ENCODE results near the gene CTPS2. TPM values are rescaled to one million over a fixed set of nuclear protein-coding genes. Genes with fewer than 3 reads are reported as not detected.
"Not testable (repeated sequence)": the region's sequence is repeated elsewhere in the genome, so short reads cannot be mapped to it uniquely, and the experiment has no call there.

Gene CTPS2, protein sequence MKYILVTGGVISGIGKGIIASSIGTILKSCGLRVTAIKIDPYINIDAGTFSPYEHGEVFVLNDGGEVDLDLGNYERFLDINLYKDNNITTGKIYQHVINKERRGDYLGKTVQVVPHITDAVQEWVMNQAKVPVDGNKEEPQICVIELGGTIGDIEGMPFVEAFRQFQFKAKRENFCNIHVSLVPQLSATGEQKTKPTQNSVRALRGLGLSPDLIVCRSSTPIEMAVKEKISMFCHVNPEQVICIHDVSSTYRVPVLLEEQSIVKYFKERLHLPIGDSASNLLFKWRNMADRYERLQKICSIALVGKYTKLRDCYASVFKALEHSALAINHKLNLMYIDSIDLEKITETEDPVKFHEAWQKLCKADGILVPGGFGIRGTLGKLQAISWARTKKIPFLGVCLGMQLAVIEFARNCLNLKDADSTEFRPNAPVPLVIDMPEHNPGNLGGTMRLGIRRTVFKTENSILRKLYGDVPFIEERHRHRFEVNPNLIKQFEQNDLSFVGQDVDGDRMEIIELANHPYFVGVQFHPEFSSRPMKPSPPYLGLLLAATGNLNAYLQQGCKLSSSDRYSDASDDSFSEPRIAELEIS
- total RNA-seq, result 1 to 10 TPM; 4.8 to 5.1 TPM

- ChIA-PET CTCF (interaction anchor here (1.4 kb wide), 1 partner anchor 17 kb away, joined by 5 read pairs; no protein-coding TSS in a partner anchor), POLR2A (no interaction called here)
- H3K27ac Mint-ChIP-seq, result peak within 1 kb of the TSS; percentile 47
- no peaks in the 10 kb centered on the region for H3K9me3 Mint-ChIP-seq
- DNase-seq, result peak; percentile 56
- H3K36me3 Mint-ChIP-seq (ENCODE audit: low read depth), result peaks cover 5% of the 10 kb centered on the region
- H3K27me3 Mint-ChIP-seq, result no peaks in the 10 kb centered on the region
- peaks cover 12% of the 10 kb centered on the region for H3K4me1 Mint-ChIP-seq
- peak within 1 kb of the TSS; percentile 81 for H3K4me3 Mint-ChIP-seq
Observed at GRCh38 chrX:16712548-16713155, at the start of gene CTPS2. Gene CTPS2 (minus strand): TSS chrX:16712669. CDS start chrX:16702902, 9,767 bp downstream.

DNA sequence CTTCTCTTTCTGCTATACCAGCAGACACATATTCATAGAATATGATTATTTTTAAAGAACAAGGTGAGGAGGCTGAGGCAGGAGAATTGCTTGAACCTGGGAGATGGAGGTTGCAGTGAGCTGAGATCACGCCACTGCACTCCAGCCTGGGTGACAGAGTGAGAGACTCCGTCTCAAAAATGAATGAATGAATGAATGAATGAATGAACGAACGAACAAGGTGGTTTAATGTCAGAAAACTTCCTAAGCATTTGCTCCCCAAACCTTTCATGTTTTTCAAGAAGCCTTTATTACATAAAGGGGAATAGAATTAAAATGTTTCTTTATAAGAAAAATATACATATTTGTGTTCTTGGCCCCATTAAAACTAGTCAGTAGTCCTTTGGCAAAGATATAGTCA is 49.0 kb upstream of the CTPS2 start:
- H3K4me1 Mint-ChIP-seq, DNase-seq, H3K27me3 Mint-ChIP-seq, H3K9me3 Mint-ChIP-seq, CTCF ChIA-PET, H3K4me3 Mint-ChIP-seq, POLR2A ChIA-PET, H3K27ac Mint-ChIP-seq: not testable (repeated sequence)
- H3K36me3 Mint-ChIP-seq (ENCODE audit: low read depth), result peaks cover 17% of the 10 kb centered on the region

DNA sequence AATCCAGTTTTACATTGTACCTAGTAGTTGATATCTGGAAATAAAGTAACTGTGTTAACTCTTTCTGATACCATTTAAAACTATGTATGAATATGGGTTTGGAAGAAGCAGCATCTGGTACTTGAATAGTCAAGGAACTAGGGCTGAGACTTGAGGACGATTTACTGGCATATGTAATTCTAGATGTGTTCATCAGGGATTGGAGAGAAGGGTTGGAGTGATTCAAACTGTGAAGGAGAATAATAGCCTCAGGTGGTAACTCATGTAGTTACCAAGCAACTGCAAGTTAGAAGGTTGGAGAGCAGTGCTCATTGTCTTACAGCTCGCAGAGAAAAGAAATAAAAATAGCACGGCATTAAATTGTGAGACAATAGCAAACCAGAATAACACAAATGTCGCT is 44.3 kb upstream of the CTPS2 start:
- no peaks in the 10 kb centered on the region for H3K27me3 Mint-ChIP-seq
- ChIA-PET CTCF (no interaction called here), POLR2A (no interaction called here)
- no peaks in the 10 kb centered on the region for H3K9me3 Mint-ChIP-seq
- DNase-seq, result no peak
- peaks cover 2% of the 10 kb centered on the region for H3K4me1 Mint-ChIP-seq
- no peak overlapping the region for H3K4me3 Mint-ChIP-seq
- H3K27ac Mint-ChIP-seq, result no peak overlapping the region
- peaks cover 31% of the 10 kb centered on the region for H3K36me3 Mint-ChIP-seq (ENCODE audit: low read depth)

GRCh38 chrX:16754019-16754418 is 41.5 kb upstream of the CTPS2 start:
- H3K36me3 Mint-ChIP-seq (ENCODE audit: low read depth), result peaks cover 26% of the 10 kb centered on the region
- DNase-seq, result no peak
- no peak overlapping the region for H3K27ac Mint-ChIP-seq
- POLR2A ChIA-PET, result no interaction called here
- no peaks in the 10 kb centered on the region for H3K27me3 Mint-ChIP-seq
- H3K9me3 Mint-ChIP-seq, result no peaks in the 10 kb centered on the region
- CTCF ChIA-PET, result no interaction called here
- no peak overlapping the region for H3K4me3 Mint-ChIP-seq
- H3K4me1 Mint-ChIP-seq, result peaks cover 2% of the 10 kb centered on the region

- H3K27me3 Mint-ChIP-seq, result no peaks in the 10 kb centered on the region
- no peaks in the 10 kb centered on the region for H3K9me3 Mint-ChIP-seq
- peaks cover 19% of the 10 kb centered on the region for H3K36me3 Mint-ChIP-seq (ENCODE audit: low read depth)
- no peak overlapping the region for H3K4me3 Mint-ChIP-seq
- ChIA-PET POLR2A (no interaction called here), CTCF (interaction anchor here (1.4 kb wide), 1 partner anchor 15 kb away, joined by 3 read pairs; no protein-coding TSS in a partner anchor)
- peaks cover 2% of the 10 kb centered on the region for H3K4me1 Mint-ChIP-seq
- DNase-seq, result no peak
- H3K27ac Mint-ChIP-seq, result no peak overlapping the region
Observed at GRCh38 chrX:16750136-16750535, 37.7 kb upstream of the CTPS2 start.

GRCh38 chrX:16748425-16748824 is 36.0 kb upstream of the CTPS2 start:
- ChIA-PET POLR2A (no interaction called here), CTCF (no interaction called here)
- no peaks in the 10 kb centered on the region for H3K4me1 Mint-ChIP-seq
- peaks cover 21% of the 10 kb centered on the region for H3K36me3 Mint-ChIP-seq (ENCODE audit: low read depth)
- H3K27ac Mint-ChIP-seq, result no peak overlapping the region
- no peaks in the 10 kb centered on the region for H3K9me3 Mint-ChIP-seq
- DNase-seq, result no peak
- H3K4me3 Mint-ChIP-seq, result no peak overlapping the region
- no peaks in the 10 kb centered on the region for H3K27me3 Mint-ChIP-seq

GRCh38 chrX:16745659-16746058 is 33.2 kb upstream of the CTPS2 start:
- Mint-ChIP-seq H3K4me1 (no peaks in the 10 kb centered on the region), H3K9me3 (no peaks in the 10 kb centered on the region), H3K4me3 (no peak overlapping the region), H3K36me3 (ENCODE audit: low read depth) (peaks cover 19% of the 10 kb centered on the region), H3K27ac (no peak overlapping the region), H3K27me3 (no peaks in the 10 kb centered on the region)
- DNase-seq, result no peak
- ChIA-PET POLR2A (no interaction called here), CTCF (no interaction called here)

- no peaks in the 10 kb centered on the region for H3K27me3 Mint-ChIP-seq
- no peak overlapping the region for H3K27ac Mint-ChIP-seq
- POLR2A ChIA-PET, result no interaction called here
- DNase-seq, result no peak
- H3K36me3 Mint-ChIP-seq (ENCODE audit: low read depth), result peaks cover 15% of the 10 kb centered on the region
- H3K4me3 Mint-ChIP-seq, result no peak overlapping the region
- H3K9me3 Mint-ChIP-seq, result no peaks in the 10 kb centered on the region
- CTCF ChIA-PET, result no interaction called here
- H3K4me1 Mint-ChIP-seq, result no peaks in the 10 kb centered on the region
Observed at GRCh38 chrX:16745102-16745501, 32.6 kb upstream of the CTPS2 start.

DNA sequence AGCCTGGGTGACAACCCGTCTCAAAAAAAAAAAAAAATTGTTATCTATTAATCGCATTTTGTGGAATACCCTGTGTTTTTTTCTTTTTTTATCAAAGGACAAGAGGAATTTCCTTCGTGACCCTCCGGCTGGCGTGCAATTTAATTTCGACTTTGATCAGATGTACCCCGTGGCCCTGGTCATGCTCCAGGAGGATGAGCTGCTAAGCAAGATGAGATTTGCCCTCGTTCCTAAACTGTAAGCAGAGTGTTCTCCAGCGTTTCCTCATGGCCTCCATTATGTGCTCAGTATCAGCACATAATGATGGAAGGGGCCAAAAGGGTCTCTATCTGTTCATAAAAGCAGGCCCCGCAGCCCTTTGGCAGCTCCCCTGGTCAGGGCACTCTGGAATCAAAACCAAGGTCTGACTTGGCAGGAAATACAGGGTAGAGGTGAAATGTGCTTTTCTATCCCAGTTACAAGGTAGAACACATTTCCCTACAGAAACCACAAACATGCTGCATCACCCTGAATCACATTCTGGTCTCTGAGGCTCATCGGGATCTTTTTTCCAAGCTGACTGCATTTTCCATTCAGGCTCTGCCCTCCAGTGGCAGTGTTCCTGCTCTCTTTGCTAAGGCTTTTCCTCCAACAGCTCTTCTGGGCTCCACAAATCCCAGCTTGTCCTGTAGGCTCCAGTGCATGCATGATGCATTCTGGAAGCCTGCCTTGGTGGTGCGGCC is 31.3 kb upstream of the CTPS2 start:
- ChIA-PET POLR2A (no interaction called here), CTCF (no interaction called here)
- no peak for DNase-seq
- H3K4me1 Mint-ChIP-seq, result no peaks in the 10 kb centered on the region
- H3K27ac Mint-ChIP-seq, result no peak overlapping the region
- no peaks in the 10 kb centered on the region for H3K27me3 Mint-ChIP-seq
- no peak overlapping the region for H3K4me3 Mint-ChIP-seq
- peaks cover 13% of the 10 kb centered on the region for H3K36me3 Mint-ChIP-seq (ENCODE audit: low read depth)
- H3K9me3 Mint-ChIP-seq, result no peaks in the 10 kb centered on the region

- CTCF ChIA-PET, result no interaction called here
Observed at GRCh38 chrX:16739574-16739973, 27.1 kb upstream of the CTPS2 start.

DNA sequence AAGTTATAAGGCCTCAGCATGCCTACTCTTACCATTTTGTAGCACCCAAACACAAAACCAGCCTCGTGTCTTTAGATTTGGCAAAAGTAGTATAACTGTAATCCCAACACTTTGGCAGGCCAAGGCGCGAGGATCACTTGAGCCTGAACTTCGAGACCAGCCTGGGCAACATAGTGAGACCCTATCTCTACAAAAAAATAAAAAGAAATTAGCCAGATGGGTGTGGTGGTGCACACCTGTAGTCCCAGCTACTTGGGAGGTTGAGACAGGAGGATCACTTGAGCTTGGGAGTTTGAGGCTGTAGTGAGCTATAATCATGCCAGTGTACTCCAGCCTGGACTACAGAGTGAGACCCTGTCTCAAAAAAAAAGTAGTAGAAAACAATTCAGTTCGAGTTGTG is 24.6 kb upstream of the CTPS2 start:
- CTCF ChIA-PET, result no interaction called here
- no peak for DNase-seq
- peaks cover 18% of the 10 kb centered on the region for H3K36me3 Mint-ChIP-seq (ENCODE audit: low read depth)
- no peaks in the 10 kb centered on the region for H3K27me3 Mint-ChIP-seq
- no peak overlapping the region for H3K4me3 Mint-ChIP-seq
- no peaks in the 10 kb centered on the region for H3K9me3 Mint-ChIP-seq
- H3K4me1 Mint-ChIP-seq, result peaks cover 5% of the 10 kb centered on the region
- H3K27ac Mint-ChIP-seq, result no peak overlapping the region
- POLR2A ChIA-PET, result no interaction called here

More at GRCh38 chrX:16739574-16739973, 27.1 kb upstream of the CTPS2 start:
- DNase-seq, result no peak
- no peak overlapping the region for H3K4me3 Mint-ChIP-seq
- no peak overlapping the region for H3K27ac Mint-ChIP-seq
- no peaks in the 10 kb centered on the region for H3K4me1 Mint-ChIP-seq
- peaks cover 26% of the 10 kb centered on the region for H3K36me3 Mint-ChIP-seq (ENCODE audit: low read depth)
- no peaks in the 10 kb centered on the region for H3K9me3 Mint-ChIP-seq
- POLR2A ChIA-PET, result no interaction called here
- H3K27me3 Mint-ChIP-seq, result no peaks in the 10 kb centered on the region

GRCh38 chrX:16733013-16733412 is 20.5 kb upstream of the CTPS2 start:
- Mint-ChIP-seq H3K27me3 (no peaks in the 10 kb centered on the region), H3K4me1 (peaks cover 5% of the 10 kb centered on the region), H3K4me3 (no peak overlapping the region), H3K9me3 (no peaks in the 10 kb centered on the region), H3K36me3 (ENCODE audit: low read depth) (peaks cover 14% of the 10 kb centered on the region), H3K27ac (no peak overlapping the region)
- no peak for DNase-seq
- CTCF ChIA-PET, result no interaction called here
- POLR2A ChIA-PET, result no interaction called here

GRCh38 chrX:16730450-16730849 is 18.0 kb upstream of the CTPS2 start:
- Mint-ChIP-seq H3K36me3 (ENCODE audit: low read depth) (peaks cover 2% of the 10 kb centered on the region), H3K27me3 (no peaks in the 10 kb centered on the region), H3K4me1 (peaks cover 5% of the 10 kb centered on the region), H3K4me3 (no peak overlapping the region), H3K27ac (no peak overlapping the region), H3K9me3 (no peaks in the 10 kb centered on the region)
- DNase-seq, result no peak
- ChIA-PET CTCF (no interaction called here), POLR2A (no interaction called here)
